CD4-positive, alpha-beta T cell treated with Interleukin-1 beta for 1 hour (primary cell): ENCODE data around the gene KMT2B.

Source experiments
- DNase-seq, 2 donors: peaks; one replicate each; pipeline ENCODE4 v3.0.0-alpha.2; 2020 to 2022

Gene KMT2B

DNA sequence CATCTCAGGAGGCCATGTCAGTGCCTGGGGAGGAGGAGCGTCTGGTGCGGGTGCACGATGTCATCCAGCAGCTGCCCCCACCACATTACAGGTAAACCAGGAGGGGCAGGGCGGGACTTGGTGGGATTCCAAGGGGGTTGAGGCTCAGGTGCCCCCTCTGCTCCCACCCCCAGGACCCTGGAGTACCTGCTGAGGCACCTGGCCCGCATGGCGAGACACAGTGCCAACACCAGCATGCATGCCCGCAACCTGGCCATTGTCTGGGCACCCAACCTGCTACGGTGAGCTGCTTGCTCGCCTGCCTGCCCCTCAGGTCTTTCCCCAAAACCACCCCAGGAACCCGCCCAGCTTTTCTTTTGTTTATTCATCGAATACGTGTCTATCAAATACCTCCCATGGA is 64.8 kb downstream of the KMT2B start:
- DNase-seq = no peak

DNA sequence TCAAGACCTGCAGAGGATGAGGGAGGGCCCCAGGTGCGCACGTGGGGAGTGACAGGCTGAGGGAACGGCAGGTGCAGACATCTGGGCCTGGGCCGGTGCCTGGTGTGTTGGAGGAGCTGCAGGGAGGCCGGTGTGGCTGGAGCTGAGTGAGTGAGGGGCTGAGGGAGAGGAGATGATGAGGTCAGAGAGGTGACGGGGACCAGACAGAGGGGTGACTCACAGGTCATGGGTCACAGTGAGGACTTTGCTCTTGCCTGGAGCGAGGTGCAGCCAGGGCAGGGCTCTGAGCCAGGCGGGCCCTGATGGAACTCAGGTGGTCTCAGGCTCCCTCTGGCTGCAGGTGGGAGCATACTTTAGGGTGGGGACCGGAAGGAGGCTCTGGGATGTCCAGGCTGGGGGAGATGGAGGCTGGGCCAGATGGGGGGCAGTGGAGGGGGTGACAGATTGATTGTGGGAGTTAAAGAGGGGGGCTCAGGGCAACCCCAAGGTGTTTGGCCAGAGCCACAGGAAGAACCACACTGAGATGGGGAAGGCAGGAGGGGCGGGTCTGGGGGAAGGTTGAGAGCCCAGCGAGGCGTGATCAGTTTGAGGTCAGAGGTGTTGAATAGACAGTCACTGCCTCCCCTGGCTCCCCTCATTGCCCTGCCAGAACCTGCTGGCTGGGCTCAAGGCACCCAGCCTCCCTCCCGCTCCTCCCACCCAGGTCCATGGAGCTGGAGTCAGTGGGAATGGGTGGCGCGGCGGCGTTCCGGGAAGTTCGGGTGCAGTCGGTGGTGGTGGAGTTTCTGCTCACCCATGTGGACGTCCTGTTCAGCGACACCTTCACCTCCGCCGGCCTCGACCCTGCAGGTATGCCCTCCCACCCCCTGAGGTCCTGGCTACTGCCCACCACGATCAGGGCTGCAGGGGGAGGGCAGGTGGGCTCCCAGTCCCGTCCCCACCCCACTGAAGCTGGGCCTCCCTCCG is 65.9 kb downstream of the KMT2B start:
- no peak for DNase-seq

DNA sequence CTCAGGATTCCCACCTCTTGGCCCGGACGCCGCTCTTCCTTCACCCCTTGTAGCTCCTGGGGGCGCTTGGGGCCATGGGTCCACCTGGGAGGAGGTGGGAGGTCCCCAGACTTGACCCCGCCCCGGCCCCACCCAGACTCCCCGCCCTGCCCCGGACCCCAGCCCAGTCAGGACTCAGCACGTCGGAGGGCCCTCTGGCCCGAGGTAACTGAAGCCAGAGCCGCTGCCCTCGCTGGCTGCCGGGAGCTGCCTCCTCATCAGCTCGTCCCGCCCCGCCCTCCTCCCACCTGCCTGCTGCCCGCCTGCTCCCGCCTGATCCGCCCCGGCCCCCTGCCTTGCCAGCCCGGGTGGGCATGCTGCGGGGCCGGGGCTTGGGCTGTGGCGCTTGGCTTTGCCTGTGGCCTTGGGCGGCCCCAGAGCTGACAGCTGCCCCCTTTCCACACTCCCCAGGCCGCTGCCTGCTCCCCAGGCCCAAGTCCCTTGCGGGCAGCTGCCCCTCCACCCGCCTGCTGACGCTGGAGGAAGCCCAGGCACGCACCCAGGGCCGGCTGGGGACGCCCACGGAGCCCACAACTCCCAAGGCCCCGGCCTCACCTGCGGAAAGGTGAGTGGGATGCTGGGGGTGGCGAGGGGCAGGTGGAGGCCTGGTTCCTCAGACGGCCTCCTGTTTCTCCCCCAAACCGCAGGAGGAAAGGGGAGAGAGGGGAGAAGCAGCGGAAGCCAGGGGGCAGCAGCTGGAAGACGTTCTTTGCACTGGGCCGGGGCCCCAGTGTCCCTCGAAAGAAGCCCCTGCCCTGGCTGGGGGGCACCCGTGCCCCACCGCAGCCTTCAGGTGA is 66.9 kb downstream of the KMT2B start:
- no peak for DNase-seq

DNA sequence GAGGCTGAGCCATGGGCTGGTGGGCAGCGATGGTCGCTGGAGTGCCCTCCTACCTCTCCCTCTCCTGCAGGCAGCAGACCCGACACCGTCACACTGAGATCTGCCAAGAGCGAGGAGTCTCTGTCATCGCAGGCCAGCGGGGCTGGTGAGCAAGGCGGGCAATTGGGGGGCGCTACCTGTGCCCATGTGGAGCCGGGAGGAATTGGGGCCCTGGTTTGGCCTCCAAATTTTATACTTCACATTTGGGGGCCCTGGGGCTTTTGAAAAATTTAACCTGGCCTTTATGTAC is 67.5 kb downstream of the KMT2B start:
- no peak for DNase-seq

DNA sequence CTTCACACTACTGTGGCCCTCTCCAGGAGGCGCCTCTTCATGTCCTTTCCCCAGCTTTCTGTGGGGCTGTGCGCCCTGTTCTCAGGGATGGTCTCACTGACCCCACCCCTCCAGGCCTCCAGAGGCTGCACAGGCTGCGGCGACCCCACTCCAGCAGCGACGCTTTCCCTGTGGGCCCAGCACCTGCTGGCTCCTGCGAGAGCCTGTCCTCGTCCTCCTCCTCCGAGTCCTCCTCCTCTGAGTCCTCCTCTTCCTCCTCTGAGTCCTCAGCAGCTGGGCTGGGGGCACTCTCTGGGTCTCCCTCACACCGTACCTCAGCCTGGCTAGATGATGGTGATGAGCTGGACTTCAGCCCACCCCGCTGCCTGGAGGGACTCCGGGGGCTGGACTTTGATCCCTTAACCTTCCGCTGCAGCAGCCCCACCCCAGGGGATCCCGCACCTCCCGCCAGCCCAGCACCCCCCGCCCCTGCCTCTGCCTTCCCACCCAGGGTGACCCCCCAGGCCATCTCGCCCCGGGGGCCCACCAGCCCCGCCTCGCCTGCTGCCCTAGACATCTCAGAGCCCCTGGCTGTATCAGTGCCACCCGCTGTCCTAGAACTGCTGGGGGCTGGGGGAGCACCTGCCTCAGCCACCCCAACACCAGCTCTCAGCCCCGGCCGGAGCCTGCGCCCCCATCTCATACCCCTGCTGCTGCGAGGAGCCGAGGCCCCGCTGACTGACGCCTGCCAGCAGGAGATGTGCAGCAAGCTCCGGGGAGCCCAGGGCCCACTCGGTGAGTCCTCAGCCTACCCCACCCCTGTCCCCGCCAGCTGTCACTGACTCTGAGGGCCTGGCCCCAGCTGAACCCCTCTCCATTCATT is 68.7 kb downstream of the KMT2B start:
- no peak for DNase-seq

DNA sequence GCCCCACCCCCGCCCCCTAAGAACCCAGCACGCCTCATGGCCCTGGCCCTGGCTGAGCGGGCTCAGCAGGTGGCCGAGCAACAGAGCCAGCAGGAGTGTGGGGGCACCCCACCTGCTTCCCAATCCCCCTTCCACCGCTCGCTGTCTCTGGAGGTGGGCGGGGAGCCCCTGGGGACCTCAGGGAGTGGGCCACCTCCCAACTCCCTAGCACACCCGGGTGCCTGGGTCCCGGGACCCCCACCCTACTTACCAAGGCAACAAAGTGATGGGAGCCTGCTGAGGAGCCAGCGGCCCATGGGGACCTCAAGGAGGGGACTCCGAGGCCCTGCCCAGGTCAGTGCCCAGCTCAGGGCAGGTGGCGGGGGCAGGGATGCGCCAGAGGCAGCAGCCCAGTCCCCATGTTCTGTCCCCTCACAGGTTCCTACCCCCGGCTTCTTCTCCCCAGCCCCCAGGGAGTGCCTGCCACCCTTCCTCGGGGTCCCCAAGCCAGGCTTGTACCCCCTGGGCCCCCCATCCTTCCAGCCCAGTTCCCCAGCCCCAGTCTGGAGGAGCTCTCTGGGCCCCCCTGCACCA is 69.5 kb downstream of the KMT2B start:
- DNase-seq = no peak
